Measurements from ENCODE around the gene HS6ST2.
A peak's percentile ranks its signal among the peaks of the same experiment; 100 is the strongest.

Gene HS6ST2

GRCh38 chrX:132748909-132749308 lies 209.5 kb downstream of the HS6ST2 start:
- FAIRE-seq: no peak
- DNase-seq (ENCODE audit: insufficient read length): no peak
- no peak for TF ChIP-seq POLR2A (IDR thresholded peaks at IDR 0.05; ENCODE audit: low read depth, low read length)
- TF ChIP-seq POLR2AphosphoS5 (IDR thresholded peaks at IDR 0.05; ENCODE audit: low read depth, low read length): no peak
- no peak for TF ChIP-seq TAF1 (IDR thresholded peaks at IDR 0.05; ENCODE audit: borderline replicate concordance, low read depth, low read length)

- no peak for FAIRE-seq
- no peak for TF ChIP-seq POLR2A (IDR thresholded peaks at IDR 0.05; ENCODE audit: low read depth, low read length)
- TF ChIP-seq POLR2AphosphoS5 (IDR thresholded peaks at IDR 0.05; ENCODE audit: low read depth, low read length): no peak
- TF ChIP-seq TAF1 (IDR thresholded peaks at IDR 0.05; ENCODE audit: borderline replicate concordance, low read depth, low read length): no peak
- no peak for DNase-seq (ENCODE audit: insufficient read length)
These were observed 210.2 kb downstream of the HS6ST2 start for GRCh38 chrX:132748268-132748667.

- no peak for TF ChIP-seq TAF1 (IDR thresholded peaks at IDR 0.05; ENCODE audit: borderline replicate concordance, low read depth, low read length)
- no peak for TF ChIP-seq POLR2AphosphoS5 (IDR thresholded peaks at IDR 0.05; ENCODE audit: low read depth, low read length)
- TF ChIP-seq POLR2A (IDR thresholded peaks at IDR 0.05; ENCODE audit: low read depth, low read length): no peak
- DNase-seq (ENCODE audit: insufficient read length) (no peak), FAIRE-seq (no peak)
These were observed 212.8 kb downstream of the HS6ST2 start for GRCh38 chrX:132745593-132745992.

- TF ChIP-seq POLR2AphosphoS5 (IDR thresholded peaks at IDR 0.05; ENCODE audit: low read depth, low read length) (no peak), POLR2A (IDR thresholded peaks at IDR 0.05; ENCODE audit: low read depth, low read length) (no peak), TAF1 (IDR thresholded peaks at IDR 0.05; ENCODE audit: borderline replicate concordance, low read depth, low read length) (no peak)
- no peak for FAIRE-seq
- DNase-seq (ENCODE audit: insufficient read length): no peak
These were observed 214.0 kb downstream of the HS6ST2 start for GRCh38 chrX:132744470-132744869.

GRCh38 chrX:132743086-132743485 lies 215.3 kb downstream of the HS6ST2 start:
- DNase-seq (ENCODE audit: insufficient read length) (no peak), FAIRE-seq (no peak)
- TF ChIP-seq POLR2AphosphoS5 (IDR thresholded peaks at IDR 0.05; ENCODE audit: low read depth, low read length): no peak
- TF ChIP-seq TAF1 (IDR thresholded peaks at IDR 0.05; ENCODE audit: borderline replicate concordance, low read depth, low read length): no peak
- no peak for TF ChIP-seq POLR2A (IDR thresholded peaks at IDR 0.05; ENCODE audit: low read depth, low read length)

- FAIRE-seq (no peak), DNase-seq (ENCODE audit: insufficient read length) (no peak)
- no peak for TF ChIP-seq POLR2AphosphoS5 (IDR thresholded peaks at IDR 0.05; ENCODE audit: low read depth, low read length)
- TF ChIP-seq POLR2A (IDR thresholded peaks at IDR 0.05; ENCODE audit: low read depth, low read length): no peak
- no peak for TF ChIP-seq TAF1 (IDR thresholded peaks at IDR 0.05; ENCODE audit: borderline replicate concordance, low read depth, low read length)
These were observed 216.2 kb downstream of the HS6ST2 start for GRCh38 chrX:132742246-132742645.

GRCh38 chrX:132741689-132742088 lies 216.7 kb downstream of the HS6ST2 start:
- DNase-seq (ENCODE audit: insufficient read length) (no peak), FAIRE-seq (no peak)
- TF ChIP-seq POLR2AphosphoS5 (IDR thresholded peaks at IDR 0.05; ENCODE audit: low read depth, low read length): no peak
- TF ChIP-seq TAF1 (IDR thresholded peaks at IDR 0.05; ENCODE audit: borderline replicate concordance, low read depth, low read length): no peak
- no peak for TF ChIP-seq POLR2A (IDR thresholded peaks at IDR 0.05; ENCODE audit: low read depth, low read length)

- FAIRE-seq (no peak), DNase-seq (ENCODE audit: insufficient read length) (no peak)
- no peak for TF ChIP-seq POLR2AphosphoS5 (IDR thresholded peaks at IDR 0.05; ENCODE audit: low read depth, low read length)
- TF ChIP-seq TAF1 (IDR thresholded peaks at IDR 0.05; ENCODE audit: borderline replicate concordance, low read depth, low read length): no peak
- no peak for TF ChIP-seq POLR2A (IDR thresholded peaks at IDR 0.05; ENCODE audit: low read depth, low read length)
These were observed 217.9 kb downstream of the HS6ST2 start for GRCh38 chrX:132740316-132741123.

- DNase-seq (ENCODE audit: insufficient read length) (no peak), FAIRE-seq (no peak)
- TF ChIP-seq POLR2A (IDR thresholded peaks at IDR 0.05; ENCODE audit: low read depth, low read length): no peak
- TF ChIP-seq TAF1 (IDR thresholded peaks at IDR 0.05; ENCODE audit: borderline replicate concordance, low read depth, low read length): no peak
- TF ChIP-seq POLR2AphosphoS5 (IDR thresholded peaks at IDR 0.05; ENCODE audit: low read depth, low read length): no peak
These were observed 219.5 kb downstream of the HS6ST2 start for GRCh38 chrX:132738951-132739350.

GRCh38 chrX:132737743-132738142 lies 220.7 kb downstream of the HS6ST2 start:
- DNase-seq (ENCODE audit: insufficient read length) (no peak), FAIRE-seq (no peak)
- TF ChIP-seq POLR2A (IDR thresholded peaks at IDR 0.05; ENCODE audit: low read depth, low read length) (no peak), TAF1 (IDR thresholded peaks at IDR 0.05; ENCODE audit: borderline replicate concordance, low read depth, low read length) (no peak), POLR2AphosphoS5 (IDR thresholded peaks at IDR 0.05; ENCODE audit: low read depth, low read length) (no peak)

- TF ChIP-seq TAF1 (IDR thresholded peaks at IDR 0.05; ENCODE audit: borderline replicate concordance, low read depth, low read length) (no peak), POLR2A (IDR thresholded peaks at IDR 0.05; ENCODE audit: low read depth, low read length) (no peak), POLR2AphosphoS5 (IDR thresholded peaks at IDR 0.05; ENCODE audit: low read depth, low read length) (no peak)
- no peak for DNase-seq (ENCODE audit: insufficient read length)
- FAIRE-seq: peak; percentile 5
These were observed 226.2 kb downstream of the HS6ST2 start for GRCh38 chrX:132732236-132732635.

GRCh38 chrX:132730726-132731125 lies 227.7 kb downstream of the HS6ST2 start:
- TF ChIP-seq POLR2AphosphoS5 (IDR thresholded peaks at IDR 0.05; ENCODE audit: low read depth, low read length) (no peak), TAF1 (IDR thresholded peaks at IDR 0.05; ENCODE audit: borderline replicate concordance, low read depth, low read length) (no peak), POLR2A (IDR thresholded peaks at IDR 0.05; ENCODE audit: low read depth, low read length) (no peak)
- no peak for DNase-seq (ENCODE audit: insufficient read length)
- no peak for FAIRE-seq

All from GM12892 (cell line).